GM12878 (cell line): ENCODE results near the gene SSRP1. TPM values are rescaled to one million over a fixed set of nuclear protein-coding genes. Genes with fewer than 3 reads are reported as not detected.

Experiments used
- ATAC-seq: fragments of 200-7000 bp; cut with Tn5 transposase; 3 replicates; pipeline ENCODE4 v1.9.1; 2020; ENCODE audit warnings: mild to moderate bottlenecking, moderate library complexity
- BruUV-seq: library from RNA; stranded (reverse); fragments of 400-500 nt; replicated peaks from 2 replicates; lab custom pipeline; 2021; lab: Mats Ljungman, UMichigan
- CTCF ChIA-PET: fragments of 300-600 bp; sonication (Branson Sonifier 250); formaldehyde crosslinking; extraction: SDS; loops from one replicate; lab custom pipeline; 2021; ENCODE audit warnings: inconsistent platforms; lab: Yijun Ruan, JAX
- POLR2A ChIA-PET: fragments of 350-600 bp; formaldehyde crosslinking; extraction: SDS; loops from one replicate; lab custom pipeline; 2021; ENCODE audit warnings: inconsistent platforms; lab: Charles Lee
- RAD21 ChIA-PET: fragments of 300-600 bp; sonication (Branson Sonifier 250); formaldehyde crosslinking; loops from one replicate; lab custom pipeline; 2023; ENCODE audit warnings: antibody characterized with exemption; ENCODE audit not compliant: unreplicated experiment; lab: Charles Lee
- SMC1A ChIA-PET: fragments of 300-600 bp; sonication (Branson Sonifier 250); formaldehyde crosslinking; loops from one replicate; lab custom pipeline; 2023; ENCODE audit not compliant: unreplicated experiment, uncharacterized antibody; lab: Charles Lee
- DNase-seq: peaks from one replicate; pipeline ENCODE4 v3.0.0-alpha.2; 2011; ENCODE audit warnings: low read depth, low spot score
- FAIRE-seq: peaks from 3 replicates; lab custom pipeline; 2011; peaks lifted over from hg19 to GRCh38; lab: Jason Lieb, UNC
- H2AFZ ChIP-seq: 2 replicates; pipeline ENCODE4 v1.6.0; 2011; ENCODE audit warnings: low read depth, low read length, control low read depth; ENCODE audit not compliant: control insufficient read depth
- H3K27ac ChIP-seq: 2 replicates; pipeline ENCODE4 v1.5.1; 2011; ENCODE audit warnings: control low read depth; ENCODE audit not compliant: control insufficient read depth, insufficient read depth
- H3K27me3 ChIP-seq, 2 experiments: replicated peaks in 1 of 2; 2 replicates each; pipeline versions ENCODE4 v1.6.0 to v1.6.1; 2011; ENCODE audit warnings: low read length in 1 of 2; ENCODE audit not compliant: control insufficient read depth in 2 of 2, insufficient read depth in 2 of 2
- H3K36me3 ChIP-seq, 2 experiments: 2 replicates each; pipeline ENCODE4 v1.5.1; 2011; ENCODE audit warnings: low read length in 1 of 2; ENCODE audit not compliant: control insufficient read depth in 2 of 2, insufficient read depth in 2 of 2
- H3K4me1 ChIP-seq: 2 replicates; pipeline ENCODE4 v1.6.1; 2011; ENCODE audit warnings: mild to moderate bottlenecking, low read length, moderate library complexity, mixed read lengths; ENCODE audit not compliant: control insufficient read depth, insufficient read depth
- H3K4me2 ChIP-seq: 2 replicates; pipeline ENCODE4 v1.6.0; 2011; ENCODE audit warnings: control low read depth; ENCODE audit not compliant: control insufficient read depth, insufficient read depth
- H3K4me3 ChIP-seq: fragments of 200-600 bp; sonication (generic); 2 replicates; pipeline ENCODE4 v1.5.1; 2016
- H3K79me2 ChIP-seq: 2 replicates; pipeline ENCODE4 v1.6.0; 2011; ENCODE audit warnings: low read length; ENCODE audit not compliant: control insufficient read depth, insufficient read depth
- H3K9ac ChIP-seq: 2 replicates; pipeline ENCODE4 v1.8.0; 2011; ENCODE audit warnings: low read length, control low read depth, mixed read lengths; ENCODE audit not compliant: control insufficient read depth, insufficient read depth
- H3K9me3 ChIP-seq: replicated peaks from 3 replicates; pipeline ENCODE4 v1.5.1; 2011; ENCODE audit warnings: mild to moderate bottlenecking, low read length; ENCODE audit not compliant: control insufficient read depth, insufficient read depth
- H4K20me1 ChIP-seq: 2 replicates; pipeline ENCODE4 v1.6.0; 2011; ENCODE audit not compliant: control insufficient read depth, insufficient read depth
- IKZF2 ChIP-seq, 2 experiments: fragments of 450-650 bp; IDR thresholded peaks; 2 replicates each; pipeline ENCODE4 v1.6.1; 2017; ENCODE audit warnings: mild to moderate bottlenecking in 2 of 2, moderate library complexity in 2 of 2
- JUND ChIP-seq: IDR thresholded peaks from 2 replicates; pipeline ENCODE4 v1.6.1; 2012; ENCODE audit warnings: low read depth, mild to moderate bottlenecking, low read length, improper control_type of control experiment, moderate library complexity
- LARP7 ChIP-seq: fragments of 450-650 bp; IDR thresholded peaks from 2 replicates; pipeline ENCODE4 v1.6.1; 2017; ENCODE audit warnings: mild to moderate bottlenecking
- MEF2B ChIP-seq: fragments of 450-650 bp; IDR thresholded peaks from 2 replicates; pipeline ENCODE4 v1.6.1; 2018; ENCODE audit warnings: mild to moderate bottlenecking, moderate library complexity; ENCODE audit not compliant: partially characterized antibody, poor library complexity, severe bottlenecking
- MYC ChIP-seq: IDR thresholded peaks from 2 replicates; pipeline ENCODE4 v1.6.1; 2011; ENCODE audit warnings: mild to moderate bottlenecking, low read length, moderate library complexity, inconsistent platforms; ENCODE audit not compliant: insufficient read depth, insufficient replicate concordance, insufficient read length, severe bottlenecking
- NRF1 ChIP-seq: conservative IDR thresholded peaks from 2 replicates; pipeline ENCODE4 v1.6.1; 2011; ENCODE audit warnings: mild to moderate bottlenecking, low read depth, low read length, improper control_type of control experiment
- PML ChIP-seq: IDR thresholded peaks from 2 replicates; pipeline ENCODE4 v1.6.1; 2012; ENCODE audit warnings: low read length, inconsistent platforms
- RUNX3 ChIP-seq: IDR thresholded peaks from 2 replicates; pipeline ENCODE4 v1.6.1; 2012; ENCODE audit warnings: low read length, inconsistent platforms
- SIX5 ChIP-seq: IDR thresholded peaks from 2 replicates; pipeline ENCODE4 v1.6.1; 2011; ENCODE audit warnings: mild to moderate bottlenecking, low read depth, low read length, moderate library complexity; ENCODE audit not compliant: severe bottlenecking
- SRF ChIP-seq, 2 experiments: IDR thresholded peaks; 2 replicates each; pipeline ENCODE4 v1.6.1; 2011; ENCODE audit warnings: low read depth in 2 of 2, low read length in 2 of 2, mild to moderate bottlenecking in 1 of 2, moderate library complexity in 1 of 2
- STAT1 ChIP-seq: fragments of 450-650 bp; conservative IDR thresholded peaks from 2 replicates; pipeline ENCODE4 v1.6.1; 2014; ENCODE audit warnings: antibody characterized with exemption, mild to moderate bottlenecking
- ZBTB40 ChIP-seq: fragments of 450-650 bp; IDR thresholded peaks from 2 replicates; pipeline ENCODE4 v1.6.1; 2016; ENCODE audit warnings: mild to moderate bottlenecking, moderate library complexity, borderline replicate concordance
- WGBS: methylation state at CpG from one replicate; pipeline ENCODE4 v1.1.6; 2016; ENCODE audit warnings: low lambda C conversion rate; ENCODE audit not compliant: insufficient replicate concordance, insufficient coverage; ENCODE audit errors: missing lambda C conversion rate; 5-methylcytosine and 5-hydroxymethylcytosine counted together
- in situ Hi-C: fragments of 300-500 bp; cut with MboI; formaldehyde crosslinking; loops from 9 replicates; pipeline ENCODE4 v1.14.3; 2018; ENCODE audit warnings: mixed read lengths
- intact Hi-C: fragments of 100-400 bp; cut with micrococcal nuclease; formaldehyde crosslinking; loops from one replicate; pipeline ENCODE4 v1.14.2; 2022; ENCODE audit not compliant: unreplicated experiment
- polyA plus RNA-seq, 11 experiments: library from polyadenylated mRNA; depleted of rRNA in 4 of 11; unstranded in 6 of 11; stranded (reverse) in 5 of 11; fragments of >200 nt; fragmentation: Nextera tagmentation in 4 of 11; fragmentation: Illumina TruSeq in 1 of 11; extraction: Ambion mirVana in 4 of 11; extraction: Trizol in 1 of 11; gene quantifications; 1 replicate in 1 of 11; 2 replicates in 10 of 11; pipeline versions ENCODE4 v1.2.1 to v1.2.3, GENCODE V29; 2011 to 2016; ENCODE audit warnings: inconsistent platforms in 2 of 11, missing spikeins in 2 of 11, low read depth in 1 of 11
- total RNA-seq, 4 experiments: library from RNA; depleted of rRNA in 3 of 4; stranded (reverse); fragments of >200 nt in 3 of 4; fragmentation: Illumina TruSeq in 1 of 4; extraction: Trizol in 1 of 4; gene quantifications; 2 replicates each; pipeline versions ENCODE4 v1.2.1 to v1.2.3, GENCODE V29; 2013 to 2021
- TF ChIP-seq, protein P1 (sequence below): IDR thresholded peaks from 2 replicates; pipeline ENCODE4 v1.6.1; 2012; ENCODE audit warnings: low read depth, low read length, improper control_type of control experiment
- TF ChIP-seq, protein P2 (sequence below): fragments of 450-650 bp; IDR thresholded peaks from 2 replicates; pipeline ENCODE4 v1.6.1; 2016; ENCODE audit warnings: mild to moderate bottlenecking

The SSRP1 gene
- total and polyA plus RNA-seq, 10 of the 15 experiments (the other 5 are each of a cell fraction or from before 2014, with no cell fraction given) = 73.6 to 279 (median 138) TPM

GRCh38 chr11:57308426-57309060, 27.1 kb downstream of the SSRP1 start (continued):
- TF ChIP-seq, protein P1, sequence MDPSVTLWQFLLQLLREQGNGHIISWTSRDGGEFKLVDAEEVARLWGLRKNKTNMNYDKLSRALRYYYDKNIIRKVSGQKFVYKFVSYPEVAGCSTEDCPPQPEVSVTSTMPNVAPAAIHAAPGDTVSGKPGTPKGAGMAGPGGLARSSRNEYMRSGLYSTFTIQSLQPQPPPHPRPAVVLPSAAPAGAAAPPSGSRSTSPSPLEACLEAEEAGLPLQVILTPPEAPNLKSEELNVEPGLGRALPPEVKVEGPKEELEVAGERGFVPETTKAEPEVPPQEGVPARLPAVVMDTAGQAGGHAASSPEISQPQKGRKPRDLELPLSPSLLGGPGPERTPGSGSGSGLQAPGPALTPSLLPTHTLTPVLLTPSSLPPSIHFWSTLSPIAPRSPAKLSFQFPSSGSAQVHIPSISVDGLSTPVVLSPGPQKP = no peak
- no peak for TF ChIP-seq ZBTB40
- no peak for TF ChIP-seq SIX5
- no peak for TF ChIP-seq JUND

DNA sequence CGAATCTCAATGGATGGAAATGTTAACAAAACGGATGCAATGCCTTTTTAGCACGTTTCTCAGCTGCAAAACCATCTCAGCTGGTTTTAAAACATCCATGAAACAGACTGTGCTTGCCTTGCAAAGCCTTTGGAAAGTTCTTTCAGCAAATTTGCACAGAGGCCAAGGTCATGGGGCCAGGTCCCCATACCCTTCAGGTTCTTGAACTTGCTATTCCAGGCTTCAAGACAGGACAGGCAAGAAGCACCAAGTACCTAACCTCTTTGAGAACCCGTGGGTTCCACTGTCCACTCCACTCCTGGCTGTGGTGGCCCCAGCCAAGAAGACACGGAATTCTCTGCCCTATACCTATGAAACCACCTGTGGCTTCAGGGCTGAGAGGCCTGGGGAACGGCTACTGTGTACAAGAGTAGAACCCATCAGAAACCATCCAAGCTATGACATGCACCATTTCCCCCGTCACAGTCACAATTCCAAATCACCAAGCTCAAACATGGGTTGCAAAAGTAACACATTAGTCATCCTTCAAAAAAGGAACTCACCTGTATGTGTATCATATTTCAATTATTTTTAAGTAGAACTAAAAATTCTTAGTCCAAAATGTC, 27.9 kb downstream of the SSRP1 start:
- Histone ChIP-seq H3K9me3 (no peaks in the 10 kb centered on the region), H3K9ac (no peak overlapping the region), H3K4me1 (peaks cover 5% of the 10 kb centered on the region), H3K36me3 (no peaks in the 10 kb centered on the region; a peak in 1 of 4 replicates), H3K27ac (no peak overlapping the region), H3K4me2 (no peak overlapping the region), H2AFZ (no peak overlapping the region), H3K27me3 (no peaks in the 10 kb centered on the region), H4K20me1 (no peaks in the 10 kb centered on the region), H3K79me2 (no peaks in the 10 kb centered on the region), H3K4me3 (no peak overlapping the region)
- ATAC-seq (no peak), FAIRE-seq (no peak), DNase-seq (no peak)
- intact Hi-C loops = no loop called here
- RAD21 ChIA-PET = no interaction called here
- WGBS = 46% methylated on average over 7 of the region's 7 CpGs
- no TSS peak for BruUV-seq
- CTCF ChIA-PET = interaction anchor here (1.8 kb wide), 1 partner anchor 31 kb away, joined by 5 read pairs; no protein-coding TSS in a partner anchor
- in situ Hi-C loops = no loop called here
- SMC1A ChIA-PET = interaction anchor here (0.9 kb wide), 1 partner anchor 18 kb away, joined by 5 read pairs; no protein-coding TSS in a partner anchor
- POLR2A ChIA-PET = no interaction called here
- no peak for TF ChIP-seq STAT1
- no peak for TF ChIP-seq NRF1
- no peak for TF ChIP-seq LARP7
- TF ChIP-seq IKZF2 (IDR thresholded peaks at IDR 0.05) = no peak
- TF ChIP-seq RUNX3 = no peak
- TF ChIP-seq SRF (IDR thresholded peaks at IDR 0.05; ENCODE audit: low read depth in 2 of 2, low read length in 2 of 2) = no peak
- TF ChIP-seq, protein P2, sequence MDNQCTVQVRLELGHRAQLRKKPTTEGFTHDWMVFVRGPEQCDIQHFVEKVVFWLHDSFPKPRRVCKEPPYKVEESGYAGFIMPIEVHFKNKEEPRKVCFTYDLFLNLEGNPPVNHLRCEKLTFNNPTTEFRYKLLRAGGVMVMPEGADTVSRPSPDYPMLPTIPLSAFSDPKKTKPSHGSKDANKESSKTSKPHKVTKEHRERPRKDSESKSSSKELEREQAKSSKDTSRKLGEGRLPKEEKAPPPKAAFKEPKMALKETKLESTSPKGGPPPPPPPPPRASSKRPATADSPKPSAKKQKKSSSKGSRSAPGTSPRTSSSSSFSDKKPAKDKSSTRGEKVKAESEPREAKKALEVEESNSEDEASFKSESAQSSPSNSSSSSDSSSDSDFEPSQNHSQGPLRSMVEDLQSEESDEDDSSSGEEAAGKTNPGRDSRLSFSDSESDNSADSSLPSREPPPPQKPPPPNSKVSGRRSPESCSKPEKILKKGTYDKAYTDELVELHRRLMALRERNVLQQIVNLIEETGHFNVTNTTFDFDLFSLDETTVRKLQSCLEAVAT = no peak
- no peak for TF ChIP-seq MYC
- TF ChIP-seq PML = no peak
- no peak for TF ChIP-seq MEF2B
